ENCODE data around the gene MXRA7.

DNA sequence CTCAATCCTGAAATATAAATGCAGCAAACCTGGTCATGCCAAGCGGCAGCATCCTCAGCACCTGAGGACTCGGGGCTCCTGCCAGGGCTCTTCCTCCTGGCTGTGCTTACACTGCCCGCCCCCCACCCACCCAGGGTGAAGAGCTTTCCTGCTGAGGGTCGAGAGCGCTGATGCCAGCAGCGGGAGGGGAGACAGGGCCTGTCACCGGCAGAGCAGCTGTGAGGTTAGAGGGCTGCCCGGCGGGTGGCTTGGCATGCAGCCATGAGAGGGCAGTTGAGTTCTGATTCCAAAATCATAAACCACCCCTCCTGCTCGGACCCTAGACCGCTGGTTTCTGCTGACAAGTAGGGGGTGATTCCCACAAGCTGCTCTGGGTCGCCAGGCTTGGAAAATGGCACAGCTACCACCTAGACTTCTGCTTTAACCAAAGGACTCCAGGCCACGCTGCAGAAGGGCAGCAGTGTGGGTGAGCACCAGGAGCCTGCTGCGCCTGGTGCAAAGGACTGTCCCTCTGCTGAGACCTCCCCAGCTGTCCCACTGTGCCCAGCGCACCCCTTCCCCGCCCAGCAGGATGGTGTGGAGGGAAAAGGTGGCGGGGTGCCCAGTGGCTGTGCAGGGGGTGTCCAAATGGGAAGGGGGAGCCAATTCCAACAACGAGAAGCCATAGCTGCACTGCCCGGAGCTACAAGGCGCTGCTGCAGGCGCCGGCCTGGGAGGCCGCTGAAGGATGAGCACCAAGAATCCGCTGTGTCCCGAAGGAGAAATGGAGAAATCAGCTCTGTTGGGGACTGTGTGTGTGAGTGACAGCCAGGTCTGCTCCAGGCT, 26.6 kb downstream of the MXRA7 start:
- TF ChIP-seq, protein P1, sequence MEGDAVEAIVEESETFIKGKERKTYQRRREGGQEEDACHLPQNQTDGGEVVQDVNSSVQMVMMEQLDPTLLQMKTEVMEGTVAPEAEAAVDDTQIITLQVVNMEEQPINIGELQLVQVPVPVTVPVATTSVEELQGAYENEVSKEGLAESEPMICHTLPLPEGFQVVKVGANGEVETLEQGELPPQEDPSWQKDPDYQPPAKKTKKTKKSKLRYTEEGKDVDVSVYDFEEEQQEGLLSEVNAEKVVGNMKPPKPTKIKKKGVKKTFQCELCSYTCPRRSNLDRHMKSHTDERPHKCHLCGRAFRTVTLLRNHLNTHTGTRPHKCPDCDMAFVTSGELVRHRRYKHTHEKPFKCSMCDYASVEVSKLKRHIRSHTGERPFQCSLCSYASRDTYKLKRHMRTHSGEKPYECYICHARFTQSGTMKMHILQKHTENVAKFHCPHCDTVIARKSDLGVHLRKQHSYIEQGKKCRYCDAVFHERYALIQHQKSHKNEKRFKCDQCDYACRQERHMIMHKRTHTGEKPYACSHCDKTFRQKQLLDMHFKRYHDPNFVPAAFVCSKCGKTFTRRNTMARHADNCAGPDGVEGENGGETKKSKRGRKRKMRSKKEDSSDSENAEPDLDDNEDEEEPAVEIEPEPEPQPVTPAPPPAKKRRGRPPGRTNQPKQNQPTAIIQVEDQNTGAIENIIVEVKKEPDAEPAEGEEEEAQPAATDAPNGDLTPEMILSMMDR (conservative IDR thresholded peaks at IDR 0.05; ENCODE audit: low read length) = no peak
- no peak for TF ChIP-seq EZH2phosphoT487 (IDR thresholded peaks at IDR 0.05; ENCODE audit: borderline replicate concordance, low read depth, low read length)

Measured in OCI-LY7 (cell line).